ENCODE data around the gene MUC5B. TPM values are rescaled to one million over a fixed set of nuclear protein-coding genes. Genes with fewer than 3 reads are reported as not detected.

Gene MUC5B
- total RNA-seq, 1 donor from 2014 or later = not detected

GRCh38 chr11:1255151-1255550 lies 32.3 kb downstream of the MUC5B start:
- H3K36me3 Mint-ChIP-seq (ENCODE audit: low read depth, unreplicated experiment) = peaks cover 8% of the 10 kb centered on the region
- H3K9me3 Mint-ChIP-seq (ENCODE audit: unreplicated experiment) = no peaks in the 10 kb centered on the region
- H3K4me1 Mint-ChIP-seq (ENCODE audit: unreplicated experiment) = no peaks in the 10 kb centered on the region

GRCh38 chr11:1256257-1257045 lies 33.6 kb downstream of the MUC5B start:
- Mint-ChIP-seq H3K27ac (ENCODE audit: unreplicated experiment) (no peak overlapping the region), H3K4me3 (ENCODE audit: unreplicated experiment) (no peak overlapping the region), H3K36me3 (ENCODE audit: low read depth, unreplicated experiment) (peaks cover 8% of the 10 kb centered on the region), H3K27me3 (ENCODE audit: unreplicated experiment) (peaks cover 23% of the 10 kb centered on the region), H3K4me1 (ENCODE audit: unreplicated experiment) (no peaks in the 10 kb centered on the region), H3K9me3 (ENCODE audit: unreplicated experiment) (no peaks in the 10 kb centered on the region)
- TF ChIP-seq, protein P1, sequence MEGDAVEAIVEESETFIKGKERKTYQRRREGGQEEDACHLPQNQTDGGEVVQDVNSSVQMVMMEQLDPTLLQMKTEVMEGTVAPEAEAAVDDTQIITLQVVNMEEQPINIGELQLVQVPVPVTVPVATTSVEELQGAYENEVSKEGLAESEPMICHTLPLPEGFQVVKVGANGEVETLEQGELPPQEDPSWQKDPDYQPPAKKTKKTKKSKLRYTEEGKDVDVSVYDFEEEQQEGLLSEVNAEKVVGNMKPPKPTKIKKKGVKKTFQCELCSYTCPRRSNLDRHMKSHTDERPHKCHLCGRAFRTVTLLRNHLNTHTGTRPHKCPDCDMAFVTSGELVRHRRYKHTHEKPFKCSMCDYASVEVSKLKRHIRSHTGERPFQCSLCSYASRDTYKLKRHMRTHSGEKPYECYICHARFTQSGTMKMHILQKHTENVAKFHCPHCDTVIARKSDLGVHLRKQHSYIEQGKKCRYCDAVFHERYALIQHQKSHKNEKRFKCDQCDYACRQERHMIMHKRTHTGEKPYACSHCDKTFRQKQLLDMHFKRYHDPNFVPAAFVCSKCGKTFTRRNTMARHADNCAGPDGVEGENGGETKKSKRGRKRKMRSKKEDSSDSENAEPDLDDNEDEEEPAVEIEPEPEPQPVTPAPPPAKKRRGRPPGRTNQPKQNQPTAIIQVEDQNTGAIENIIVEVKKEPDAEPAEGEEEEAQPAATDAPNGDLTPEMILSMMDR (IDR thresholded peaks at IDR 0.05; ENCODE audit: unreplicated experiment) = no peak
- no peak for DNase-seq (ENCODE audit: low spot score)

More at GRCh38 chr11:1255151-1255550, 32.3 kb downstream of the MUC5B start:
- H3K27ac Mint-ChIP-seq (ENCODE audit: unreplicated experiment) = no peak overlapping the region
- peaks cover 24% of the 10 kb centered on the region for H3K27me3 Mint-ChIP-seq (ENCODE audit: unreplicated experiment)
- TF ChIP-seq, protein P1 (IDR thresholded peaks at IDR 0.05; ENCODE audit: unreplicated experiment) = no peak
- H3K4me3 Mint-ChIP-seq (ENCODE audit: unreplicated experiment) = no peak overlapping the region
- no peak for DNase-seq (ENCODE audit: low spot score)

- TF ChIP-seq, protein P1 (IDR thresholded peaks at IDR 0.05; ENCODE audit: unreplicated experiment) = no peak
- Mint-ChIP-seq H3K4me1 (ENCODE audit: unreplicated experiment) (no peaks in the 10 kb centered on the region), H3K27ac (ENCODE audit: unreplicated experiment) (no peak overlapping the region), H3K4me3 (ENCODE audit: unreplicated experiment) (no peak overlapping the region), H3K36me3 (ENCODE audit: low read depth, unreplicated experiment) (peaks cover 5% of the 10 kb centered on the region), H3K27me3 (ENCODE audit: unreplicated experiment) (peaks cover 24% of the 10 kb centered on the region), H3K9me3 (ENCODE audit: unreplicated experiment) (no peaks in the 10 kb centered on the region)
- DNase-seq (ENCODE audit: low spot score) = no peak
Observed at GRCh38 chr11:1257366-1257765, 34.5 kb downstream of the MUC5B start.

DNA sequence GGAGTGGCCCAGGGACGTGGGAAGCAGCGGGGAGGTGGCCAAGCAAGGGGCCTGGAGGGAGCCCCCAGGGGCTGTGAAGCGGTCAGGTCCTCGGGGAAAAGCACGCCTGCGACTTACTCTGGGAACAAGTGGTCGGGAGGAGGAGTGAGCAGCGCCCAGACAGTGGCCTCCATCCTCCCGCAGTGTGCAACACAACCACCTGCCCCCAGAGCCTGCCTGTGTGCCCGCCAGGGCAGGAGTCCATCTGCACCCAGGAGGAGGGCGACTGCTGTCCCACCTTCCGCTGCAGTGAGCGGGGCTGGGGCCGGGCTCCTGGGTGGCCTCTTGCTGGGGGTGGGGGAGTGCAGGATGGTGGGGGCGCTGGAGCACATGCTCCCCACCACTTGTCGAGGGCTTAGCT lies 35.0 kb downstream of the MUC5B start:
- Mint-ChIP-seq H3K4me3 (ENCODE audit: unreplicated experiment) (no peak overlapping the region), H3K9me3 (ENCODE audit: unreplicated experiment) (no peaks in the 10 kb centered on the region), H3K27ac (ENCODE audit: unreplicated experiment) (no peak overlapping the region), H3K27me3 (ENCODE audit: unreplicated experiment) (peaks cover 20% of the 10 kb centered on the region), H3K36me3 (ENCODE audit: low read depth, unreplicated experiment) (peaks cover 5% of the 10 kb centered on the region), H3K4me1 (ENCODE audit: unreplicated experiment) (no peaks in the 10 kb centered on the region)
- DNase-seq (ENCODE audit: low spot score) = no peak
- TF ChIP-seq, protein P1 (IDR thresholded peaks at IDR 0.05; ENCODE audit: unreplicated experiment) = no peak

GRCh38 chr11:1258401-1259075 lies 35.7 kb downstream of the MUC5B start:
- H3K9me3 Mint-ChIP-seq (ENCODE audit: unreplicated experiment) = no peaks in the 10 kb centered on the region
- H3K4me3 Mint-ChIP-seq (ENCODE audit: unreplicated experiment) = no peak overlapping the region
- H3K36me3 Mint-ChIP-seq (ENCODE audit: low read depth, unreplicated experiment) = peaks cover 4% of the 10 kb centered on the region
- DNase-seq (ENCODE audit: low spot score) = no peak
- no peaks in the 10 kb centered on the region for H3K4me1 Mint-ChIP-seq (ENCODE audit: unreplicated experiment)
- peaks cover 19% of the 10 kb centered on the region for H3K27me3 Mint-ChIP-seq (ENCODE audit: unreplicated experiment)
- no peak overlapping the region for H3K27ac Mint-ChIP-seq (ENCODE audit: unreplicated experiment)
- TF ChIP-seq, protein P1 (IDR thresholded peaks at IDR 0.05; ENCODE audit: unreplicated experiment) = no peak

Measured in endothelial cell (in vitro differentiated cells).